Skeletal muscle cell (primary cell): ENCODE results near the gene OR4D10.
"Not testable (repeated sequence)": the region's sequence is repeated elsewhere in the genome, so short reads cannot be mapped to it uniquely, and the experiment has no call there.

Source experiments
- DNase-seq: peaks from one replicate; pipeline ENCODE4 v3.0.0-alpha.2; 2010; ENCODE audit warnings: low read depth
- H3K4me3 ChIP-seq: 2 replicates; pipeline ENCODE4 v1.5.1; 2011; ENCODE audit warnings: low read depth, mild to moderate bottlenecking, control low read depth, low read length, moderate library complexity

OR4D10 gene

GRCh38 chr11:59520139-59520538, 47.0 kb downstream of the OR4D10 start:
- not testable (repeated sequence) for DNase-seq, H3K4me3 ChIP-seq

- no peak overlapping the region for H3K4me3 ChIP-seq
- no peak for DNase-seq
Measured at GRCh38 chr11:59520741-59521140, 47.6 kb downstream of the OR4D10 start.

GRCh38 chr11:59523541-59523940, 50.4 kb downstream of the OR4D10 start:
- no peak for DNase-seq
- H3K4me3 ChIP-seq = no peak overlapping the region

GRCh38 chr11:59528711-59529110, 55.6 kb downstream of the OR4D10 start:
- no peak for DNase-seq
- H3K4me3 ChIP-seq = no peak overlapping the region
